Breast epithelium (tissue), 4 donors: ENCODE data around the gene CCDC97. TPM values are rescaled to one million over a fixed set of nuclear protein-coding genes. Genes with fewer than 3 reads are reported as not detected.

Experiments used
- DNase-seq, 2 donors: peaks; one replicate each; pipeline ENCODE4 v3.0.0-alpha.2; 2019; ENCODE audit warnings: low spot score in 2 of 2
- H3K27ac ChIP-seq, 2 donors: fragments of 200-600 bp; sonication (generic) in 1 of 2; one replicate each; pipeline ENCODE4 v1.5.1; 2016 to 2019; ENCODE audit warnings: mild to moderate bottlenecking in 1 of 2
- H3K27me3 ChIP-seq, 2 donors: fragments of 200-600 bp; sonication (generic) in 1 of 2; one replicate each; pipeline versions ENCODE4 v1.5.1 to v1.6.0; 2017 to 2019; ENCODE audit warnings: control low read depth in 1 of 2, mild to moderate bottlenecking in 1 of 2
- H3K36me3 ChIP-seq: fragments of 200-600 bp; one replicate; pipeline ENCODE4 v1.5.1; 2019
- H3K4me1 ChIP-seq, 2 donors: fragments of 200-600 bp; sonication (generic); one replicate each; pipeline ENCODE4 v1.5.1; 2016 to 2019; ENCODE audit warnings: control low read depth in 1 of 2
- H3K4me3 ChIP-seq, 3 donors: fragments of 200-600 bp; sonication (generic); 1 replicate in 2 of 3; 2 replicates in 1 of 3; pipeline ENCODE4 v1.5.1; 2016 to 2019; ENCODE audit warnings: mild to moderate bottlenecking in 3 of 3, moderate library complexity in 2 of 3
- H3K9me3 ChIP-seq, 2 donors: fragments of 200-600 bp; sonication (generic) in 1 of 2; one replicate each; pipeline ENCODE4 v1.5.1; 2016 to 2019; ENCODE audit warnings: control low read depth in 1 of 2
- POLR2A ChIP-seq: fragments of 450-650 bp; IDR thresholded peaks from one replicate; pipeline ENCODE4 v1.6.1; 2016; ENCODE audit warnings: antibody characterized with exemption, mild to moderate bottlenecking, moderate library complexity
- POLR2AphosphoS5 ChIP-seq, 3 donors: sonication (generic); formaldehyde crosslinking; IDR thresholded peaks; one replicate each; pipeline ENCODE4 v1.6.1; 2017; ENCODE audit warnings: antibody characterized with exemption in 3 of 3
- intact Hi-C: fragments of 100-400 bp; cut with DNase I; formaldehyde crosslinking; loops from one replicate; pipeline ENCODE4 v1.15.1; 2023; ENCODE audit warnings: low total_unique reads
- total RNA-seq, 3 donors: library from RNA; depleted of rRNA; stranded (reverse); fragments of >200 nt; gene quantifications; one replicate each; pipeline ENCODE4 v1.1.0, GENCODE V29; 2016
- TF ChIP-seq, protein P1 (sequence below), 3 donors: fragments of 450-650 bp; IDR thresholded peaks; one replicate each; pipeline ENCODE4 v1.5.1; 2016 to 2017; ENCODE audit warnings: antibody characterized with exemption in 3 of 3, mild to moderate bottlenecking in 3 of 3, moderate library complexity in 3 of 3

CCDC97 gene
- total RNA-seq, 3 donors from 2014 or later, result 15.4 to 15.7 (median 15.4) TPM

DNA sequence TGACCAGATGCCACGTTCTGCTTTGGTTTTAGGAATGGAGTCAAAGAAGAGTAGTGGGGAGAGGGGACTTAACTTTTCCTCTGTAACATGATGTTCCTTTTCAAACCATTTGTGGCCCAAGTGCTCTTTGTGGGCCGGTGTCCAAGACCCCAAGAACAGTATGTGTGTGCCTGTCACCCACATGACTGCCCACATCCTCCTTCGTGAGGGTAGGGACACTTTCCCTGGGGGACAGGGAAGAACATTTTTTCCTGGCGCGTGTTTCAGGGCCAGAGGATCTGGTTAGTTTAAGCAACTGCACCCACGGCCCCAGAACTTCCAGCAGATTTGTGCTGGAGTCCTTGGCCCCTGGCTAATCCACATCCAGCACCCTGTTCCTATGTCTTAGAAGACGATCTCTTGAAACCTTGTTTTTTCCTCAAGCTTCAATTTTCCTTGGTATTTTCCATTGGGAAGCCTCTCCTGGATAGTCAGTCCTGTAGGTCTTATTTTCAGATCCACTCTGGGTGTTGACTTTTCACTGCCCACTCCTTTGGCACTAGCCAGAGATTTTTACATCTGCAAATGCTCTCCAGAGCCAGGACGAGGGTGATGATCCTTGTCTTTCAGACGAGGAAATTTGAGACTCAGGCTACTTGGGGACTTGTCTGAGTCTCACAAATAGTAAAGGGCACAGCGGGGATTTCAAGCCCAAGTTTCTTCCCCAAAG lies 10.8 kb upstream of the CCDC97 start:
- Histone ChIP-seq H3K27me3 (no peaks in the 10 kb centered on the region), H3K4me1 (peaks cover 34 to 43% of the 10 kb centered on the region in 2 donors), H3K36me3 (peaks cover 10% of the 10 kb centered on the region), H3K9me3 (no peaks in the 10 kb centered on the region), H3K4me3 (no peak overlapping the region), H3K27ac (peak overlapping the region; percentile 89 to 95)
- peak in 1 of 2 donors; percentile 56 for DNase-seq
- intact Hi-C loops, result no loop called here
- TF ChIP-seq POLR2AphosphoS5 (IDR thresholded peaks at IDR 0.05) (peak in 2 of 3 donors; percentile 6 to 25), POLR2A (no peak)
- TF ChIP-seq, protein P1, sequence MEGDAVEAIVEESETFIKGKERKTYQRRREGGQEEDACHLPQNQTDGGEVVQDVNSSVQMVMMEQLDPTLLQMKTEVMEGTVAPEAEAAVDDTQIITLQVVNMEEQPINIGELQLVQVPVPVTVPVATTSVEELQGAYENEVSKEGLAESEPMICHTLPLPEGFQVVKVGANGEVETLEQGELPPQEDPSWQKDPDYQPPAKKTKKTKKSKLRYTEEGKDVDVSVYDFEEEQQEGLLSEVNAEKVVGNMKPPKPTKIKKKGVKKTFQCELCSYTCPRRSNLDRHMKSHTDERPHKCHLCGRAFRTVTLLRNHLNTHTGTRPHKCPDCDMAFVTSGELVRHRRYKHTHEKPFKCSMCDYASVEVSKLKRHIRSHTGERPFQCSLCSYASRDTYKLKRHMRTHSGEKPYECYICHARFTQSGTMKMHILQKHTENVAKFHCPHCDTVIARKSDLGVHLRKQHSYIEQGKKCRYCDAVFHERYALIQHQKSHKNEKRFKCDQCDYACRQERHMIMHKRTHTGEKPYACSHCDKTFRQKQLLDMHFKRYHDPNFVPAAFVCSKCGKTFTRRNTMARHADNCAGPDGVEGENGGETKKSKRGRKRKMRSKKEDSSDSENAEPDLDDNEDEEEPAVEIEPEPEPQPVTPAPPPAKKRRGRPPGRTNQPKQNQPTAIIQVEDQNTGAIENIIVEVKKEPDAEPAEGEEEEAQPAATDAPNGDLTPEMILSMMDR (IDR thresholded peaks at IDR 0.05), result no peak

DNA sequence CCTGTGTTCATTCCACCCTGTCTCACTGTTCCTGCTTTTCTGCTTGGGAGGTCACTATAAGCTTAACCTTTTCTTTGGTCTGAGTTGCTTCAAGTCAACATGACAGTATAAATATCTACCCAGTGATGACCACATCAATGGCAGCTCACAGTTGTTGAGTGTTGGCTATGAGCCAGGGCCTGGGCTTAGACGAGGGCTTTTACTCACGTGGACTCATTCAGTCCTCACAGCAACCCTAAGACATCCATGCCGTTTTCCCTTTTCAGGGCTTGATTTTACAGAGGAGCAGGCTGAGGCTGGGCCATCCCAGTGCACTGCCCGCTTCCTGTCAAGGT lies 10.2 kb upstream of the CCDC97 start:
- Histone ChIP-seq H3K4me1 (peaks cover 34 to 43% of the 10 kb centered on the region in 2 donors), H3K4me3 (no peak overlapping the region), H3K27ac (peak overlapping the region; percentile 89 to 95), H3K27me3 (no peaks in the 10 kb centered on the region), H3K36me3 (peaks cover 12% of the 10 kb centered on the region), H3K9me3 (no peaks in the 10 kb centered on the region)
- intact Hi-C loops, result no loop called here
- DNase-seq, result no peak
- TF ChIP-seq POLR2AphosphoS5 (IDR thresholded peaks at IDR 0.05), result no peak
- TF ChIP-seq, protein P1 (IDR thresholded peaks at IDR 0.05), result no peak
- TF ChIP-seq POLR2A, result no peak

DNA sequence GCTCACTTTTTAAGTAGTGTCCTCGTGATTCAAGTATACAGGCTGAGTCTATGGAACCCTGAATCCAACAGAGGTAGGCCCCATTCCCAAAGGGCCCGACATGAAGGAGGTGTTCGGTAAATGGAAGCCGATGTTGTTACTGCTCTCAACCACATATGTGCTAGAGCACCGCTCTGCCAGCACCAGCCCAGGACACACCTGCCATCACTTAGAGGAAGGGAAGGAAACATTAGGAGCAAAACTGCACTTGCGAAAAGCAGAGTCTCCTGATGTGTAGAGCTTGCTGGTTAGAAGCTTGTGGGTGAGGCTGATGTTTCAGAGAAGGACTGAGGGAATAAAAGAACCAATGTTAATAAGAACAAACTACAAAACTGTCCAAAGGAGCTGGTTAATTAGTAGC lies 9.4 kb upstream of the CCDC97 start:
- TF ChIP-seq POLR2AphosphoS5 (IDR thresholded peaks at IDR 0.05) (no peak), POLR2A (no peak)
- TF ChIP-seq, protein P1 (IDR thresholded peaks at IDR 0.05), result no peak
- Histone ChIP-seq H3K9me3 (no peaks in the 10 kb centered on the region), H3K27me3 (no peaks in the 10 kb centered on the region), H3K27ac (peak overlapping the region in 1 of 2 donors; percentile 89), H3K36me3 (peaks cover 18% of the 10 kb centered on the region), H3K4me1 (peaks cover 34 to 40% of the 10 kb centered on the region in 2 donors), H3K4me3 (no peak overlapping the region)
- intact Hi-C loops, result no loop called here
- no peak for DNase-seq

DNA sequence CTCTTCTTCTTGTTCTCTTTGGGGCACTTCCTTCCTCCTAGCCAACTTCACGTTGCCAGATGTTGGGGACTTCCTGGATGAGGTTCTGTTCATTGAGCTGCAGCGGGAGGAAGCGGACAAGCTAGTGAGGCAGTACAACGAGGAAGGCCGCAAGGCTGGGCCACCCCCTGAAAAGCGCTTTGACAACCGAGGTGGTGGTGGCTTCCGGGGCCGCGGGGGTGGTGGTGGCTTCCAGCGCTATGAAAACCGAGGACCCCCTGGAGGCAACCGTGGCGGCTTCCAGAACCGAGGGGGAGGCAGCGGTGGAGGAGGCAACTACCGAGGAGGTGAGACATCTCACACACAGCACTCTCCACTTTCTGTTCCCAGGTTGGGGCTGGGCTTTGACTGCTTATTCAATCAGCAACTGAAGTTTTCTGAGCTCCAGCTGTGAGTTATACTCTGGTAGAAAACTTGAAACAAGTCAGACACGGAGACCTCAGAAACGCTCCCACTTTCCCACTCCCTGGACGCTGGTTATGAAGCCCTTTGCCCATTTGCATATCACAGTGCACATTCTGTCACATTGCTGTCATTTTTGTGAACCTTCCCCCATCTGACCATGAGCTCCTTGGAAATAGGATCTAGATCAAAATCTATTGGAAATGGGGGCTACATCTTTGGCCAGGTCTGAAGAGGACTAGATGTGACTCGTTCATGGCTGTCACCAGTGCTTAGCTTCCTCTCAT lies 7.2 kb upstream of the CCDC97 start:
- intact Hi-C loops, result no loop called here
- H3K36me3 ChIP-seq, result peaks cover 24% of the 10 kb centered on the region
- H3K27ac ChIP-seq, result peak overlapping the region in 1 of 2 donors; percentile 19
- TF ChIP-seq, protein P1 (IDR thresholded peaks at IDR 0.05), result no peak
- TF ChIP-seq POLR2A, result no peak
- no peak for TF ChIP-seq POLR2AphosphoS5 (IDR thresholded peaks at IDR 0.05)
- H3K9me3 ChIP-seq, result no peaks in the 10 kb centered on the region
- peaks cover 19 to 23% of the 10 kb centered on the region in 2 donors for H3K4me1 ChIP-seq
- no peak overlapping the region for H3K4me3 ChIP-seq
- no peak for DNase-seq
- H3K27me3 ChIP-seq, result no peaks in the 10 kb centered on the region

DNA sequence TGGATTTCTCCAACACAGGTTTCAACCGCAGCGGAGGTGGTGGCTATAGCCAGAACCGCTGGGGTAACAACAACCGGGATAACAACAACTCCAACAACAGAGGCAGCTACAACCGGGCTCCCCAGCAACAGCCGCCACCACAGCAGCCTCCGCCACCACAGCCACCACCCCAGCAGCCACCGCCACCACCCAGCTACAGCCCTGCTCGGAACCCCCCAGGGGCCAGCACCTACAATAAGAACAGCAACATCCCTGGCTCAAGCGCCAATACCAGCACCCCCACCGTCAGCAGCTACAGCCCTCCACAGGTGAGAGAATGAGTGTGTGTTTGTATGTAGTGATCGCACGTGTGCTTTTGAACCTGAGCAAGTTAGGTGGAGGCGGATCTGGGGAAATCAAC lies 6.0 kb upstream of the CCDC97 start:
- Histone ChIP-seq H3K36me3 (peaks cover 24% of the 10 kb centered on the region), H3K27ac (peak overlapping the region in 1 of 2 donors; percentile 29), H3K4me3 (no peak overlapping the region), H3K4me1 (peaks cover 9 to 15% of the 10 kb centered on the region in 2 donors), H3K27me3 (no peaks in the 10 kb centered on the region), H3K9me3 (no peaks in the 10 kb centered on the region)
- intact Hi-C loops, result no loop called here
- TF ChIP-seq POLR2AphosphoS5 (IDR thresholded peaks at IDR 0.05), result no peak
- TF ChIP-seq, protein P1 (IDR thresholded peaks at IDR 0.05), result no peak
- TF ChIP-seq POLR2A, result no peak
- no peak for DNase-seq
